Mucosa of descending colon (tissue), 3 donors: ENCODE results near the gene MSLN. TPM values are rescaled to one million over a fixed set of nuclear protein-coding genes. Genes with fewer than 3 reads are reported as not detected.

ENCODE experiments used
- ATAC-seq: fragments of 200-7000 bp; cut with Tn5 transposase; one replicate; pipeline ENCODE4 v1.9.1; 2020; ENCODE audit warnings: mild to moderate bottlenecking, moderate library complexity
- DNase-seq, 3 donors: peaks; one replicate each; pipeline ENCODE4 v3.0.0-alpha.2; 2020
- H3K36me3 ChIP-seq: fragments of 200-600 bp; one replicate; pipeline ENCODE4 v1.8.0; 2021; ENCODE audit warnings: low read depth, mild to moderate bottlenecking
- H3K4me1 ChIP-seq: fragments of 200-600 bp; one replicate; pipeline ENCODE4 v1.8.0; 2021; ENCODE audit warnings: low read depth, mild to moderate bottlenecking
- H3K4me3 ChIP-seq: fragments of 200-600 bp; one replicate; pipeline ENCODE4 v1.8.0; 2021; ENCODE audit warnings: mild to moderate bottlenecking
- H3K9me3 ChIP-seq: fragments of 200-600 bp; one replicate; pipeline ENCODE4 v1.8.0; 2021; ENCODE audit warnings: mild to moderate bottlenecking
- CTCF ChIP-seq: fragments of 200-600 bp; IDR thresholded peaks from one replicate; pipeline ENCODE4 v1.8.0; 2022; ENCODE audit warnings: antibody characterized with exemption, mild to moderate bottlenecking
- intact Hi-C, 2 donors: fragments of 100-400 bp; cut with DNase I in 1 of 2; cut with micrococcal nuclease in 1 of 2; formaldehyde crosslinking; loops; one replicate each; pipeline versions ENCODE4 v1.11.0 to v1.11.1; 2022; cut with DNase I, micrococcal nuclease
- total RNA-seq, 3 donors: library from RNA; stranded (reverse); fragmentation: NEBNext Ultra II Directional in 2 of 3; extraction: Animal tissue kit (Norgen Biotek cat#: 25700) in 2 of 3; gene quantifications; one replicate each; pipeline versions ENCODE4 v1.2.1 to v1.2.4, GENCODE V29; 2021 to 2023
- donor health status: DM: no; HTN: no; CAD: no; lungs with moderate emphysema.
- donor health status: DM: no; HTN: no; CAD: no.
- donor health status: DM: no; HTN: yes; CAD: no.

MSLN gene
- total RNA-seq, 3 donors from 2014 or later, result 3.4 to 7.0 (median 4.7) TPM

GRCh38 chr16:802461-802860, 41.9 kb downstream of the MSLN start:
- Histone ChIP-seq H3K4me1 (no peaks in the 10 kb centered on the region), H3K4me3 (no peak overlapping the region), H3K36me3 (no peaks in the 10 kb centered on the region), H3K9me3 (no peaks in the 10 kb centered on the region)
- intact Hi-C loops, result no loop called here
- ATAC-seq (no peak), DNase-seq (no peak)
- TF ChIP-seq CTCF, result no peak

- no peak for TF ChIP-seq CTCF
- ATAC-seq, result no peak
- Histone ChIP-seq H3K9me3 (no peaks in the 10 kb centered on the region), H3K4me1 (no peaks in the 10 kb centered on the region), H3K36me3 (no peaks in the 10 kb centered on the region), H3K4me3 (no peak overlapping the region)
- DNase-seq, result no peak
- intact Hi-C loops, result no loop called here
These were observed 42.6 kb downstream of the MSLN start for GRCh38 chr16:802914-803753.

GRCh38 chr16:803754-804080, 43.2 kb downstream of the MSLN start:
- Histone ChIP-seq H3K36me3 (no peaks in the 10 kb centered on the region), H3K9me3 (no peaks in the 10 kb centered on the region), H3K4me1 (peaks cover 3% of the 10 kb centered on the region), H3K4me3 (no peak overlapping the region)
- intact Hi-C loops, result no loop called here
- no peak for DNase-seq
- ATAC-seq, result no peak
- no peak for TF ChIP-seq CTCF

GRCh38 chr16:804193-805048, 43.9 kb downstream of the MSLN start:
- DNase-seq (no peak), ATAC-seq (no peak)
- intact Hi-C loops, result no loop called here
- Histone ChIP-seq H3K4me1 (peaks cover 3% of the 10 kb centered on the region), H3K9me3 (no peaks in the 10 kb centered on the region), H3K4me3 (no peak overlapping the region), H3K36me3 (no peaks in the 10 kb centered on the region)
- TF ChIP-seq CTCF, result no peak

GRCh38 chr16:805474-805873, 44.9 kb downstream of the MSLN start:
- ATAC-seq (no peak), DNase-seq (no peak)
- H3K9me3 ChIP-seq, result no peaks in the 10 kb centered on the region
- peaks cover 3% of the 10 kb centered on the region for H3K4me1 ChIP-seq
- H3K4me3 ChIP-seq, result no peak overlapping the region
- TF ChIP-seq CTCF, result no peak
- intact Hi-C loops, result no loop called here
- H3K36me3 ChIP-seq, result no peaks in the 10 kb centered on the region
